ENCODE data around the gene ACOX1.

DNA sequence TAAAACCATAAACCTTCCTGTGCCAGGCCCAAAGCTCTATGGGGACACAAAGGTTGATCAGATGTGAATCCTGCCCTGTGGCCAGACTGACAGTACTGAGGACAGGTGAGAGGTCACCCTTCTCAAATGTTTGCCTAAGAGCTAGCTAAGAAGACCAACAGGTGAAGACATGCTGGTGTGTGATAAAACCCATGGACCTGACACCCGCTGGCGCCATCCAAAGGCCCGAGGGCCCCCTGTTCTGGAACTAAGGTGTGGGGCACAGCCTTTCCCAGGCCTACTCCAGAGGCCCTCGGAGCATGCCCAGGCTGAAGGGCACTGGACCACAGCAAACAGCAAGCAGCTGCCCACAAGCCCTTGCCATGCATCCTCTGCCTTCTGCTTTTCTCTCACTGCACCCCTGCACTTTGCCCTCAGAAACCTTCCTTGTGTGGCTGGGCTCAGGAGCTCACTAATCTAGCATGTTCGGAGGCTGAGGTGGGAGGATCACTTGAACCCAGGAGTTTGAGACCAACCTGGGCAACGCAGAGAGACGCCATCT is 16.5 kb upstream of the ACOX1 start:
- TF ChIP-seq, protein P1, sequence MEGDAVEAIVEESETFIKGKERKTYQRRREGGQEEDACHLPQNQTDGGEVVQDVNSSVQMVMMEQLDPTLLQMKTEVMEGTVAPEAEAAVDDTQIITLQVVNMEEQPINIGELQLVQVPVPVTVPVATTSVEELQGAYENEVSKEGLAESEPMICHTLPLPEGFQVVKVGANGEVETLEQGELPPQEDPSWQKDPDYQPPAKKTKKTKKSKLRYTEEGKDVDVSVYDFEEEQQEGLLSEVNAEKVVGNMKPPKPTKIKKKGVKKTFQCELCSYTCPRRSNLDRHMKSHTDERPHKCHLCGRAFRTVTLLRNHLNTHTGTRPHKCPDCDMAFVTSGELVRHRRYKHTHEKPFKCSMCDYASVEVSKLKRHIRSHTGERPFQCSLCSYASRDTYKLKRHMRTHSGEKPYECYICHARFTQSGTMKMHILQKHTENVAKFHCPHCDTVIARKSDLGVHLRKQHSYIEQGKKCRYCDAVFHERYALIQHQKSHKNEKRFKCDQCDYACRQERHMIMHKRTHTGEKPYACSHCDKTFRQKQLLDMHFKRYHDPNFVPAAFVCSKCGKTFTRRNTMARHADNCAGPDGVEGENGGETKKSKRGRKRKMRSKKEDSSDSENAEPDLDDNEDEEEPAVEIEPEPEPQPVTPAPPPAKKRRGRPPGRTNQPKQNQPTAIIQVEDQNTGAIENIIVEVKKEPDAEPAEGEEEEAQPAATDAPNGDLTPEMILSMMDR (IDR thresholded peaks at IDR 0.05; ENCODE audit: low read length), result no peak
- TF ChIP-seq EZH2phosphoT487 (IDR thresholded peaks at IDR 0.05; ENCODE audit: low read length) (no peak), EZH2 (optimal IDR thresholded peaks at IDR 0.05; ENCODE audit: low read depth, low read length) (no peak)

Measured in MM.1S (cell line).